SU-DHL-6 (cell line): ENCODE data around the gene PLA2G5.

Source experiments
- CTCF ChIP-seq: fragments of 200-600 bp; sonication (generic); IDR thresholded peaks from one replicate; pipeline ENCODE4 v1.5.1; 2017; ENCODE audit warnings: antibody characterized with exemption, mild to moderate bottlenecking, low read length, moderate library complexity; ENCODE audit not compliant: insufficient read depth, poor library complexity, severe bottlenecking
- EZH2phosphoT487 ChIP-seq: fragments of 200-600 bp; sonication (generic), shearing (Covaris generic); conservative IDR thresholded peaks from 2 replicates; pipeline ENCODE4 v1.6.1; 2018; ENCODE audit warnings: mild to moderate bottlenecking, antibody characterized with exemption, low read length, moderate library complexity, mixed read lengths

GRCh38 chr1:20119347-20119746 is 49.4 kb downstream of the PLA2G5 start, which contains the start of gene PLA2G2D:
- TF ChIP-seq CTCF (no peak), EZH2phosphoT487 (no peak)
